Measurements from ENCODE around the gene MGLL.

The MGLL gene

DNA sequence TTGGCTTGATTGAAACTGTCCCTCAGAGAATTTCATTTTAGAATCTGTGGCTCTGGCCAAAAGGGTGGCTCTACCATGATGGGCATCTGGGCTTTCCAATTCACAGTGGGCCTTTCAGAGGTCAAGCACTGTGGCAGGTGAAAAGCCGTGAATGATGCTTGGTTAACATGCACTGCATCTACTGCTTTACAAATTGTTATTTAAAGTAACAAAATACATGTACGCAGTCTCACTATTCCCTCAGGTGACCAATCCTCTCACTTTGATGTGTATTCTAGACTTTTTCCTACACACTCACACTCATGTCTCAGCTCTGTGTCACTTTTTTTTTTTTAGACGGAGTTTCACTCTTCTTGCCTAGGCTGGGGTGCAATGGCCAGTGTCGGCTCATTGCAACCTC, 70.5 kb downstream of the MGLL start:
- DNase-seq: no peak

GRCh38 chr3:127751163-127751621, 71.1 kb downstream of the MGLL start:
- DNase-seq: no peak

- peak; percentile 73 for DNase-seq
Observed at GRCh38 chr3:127750226-127751031, 71.9 kb downstream of the MGLL start.

GRCh38 chr3:127749787-127750225, 72.5 kb downstream of the MGLL start:
- no peak for DNase-seq

DNA sequence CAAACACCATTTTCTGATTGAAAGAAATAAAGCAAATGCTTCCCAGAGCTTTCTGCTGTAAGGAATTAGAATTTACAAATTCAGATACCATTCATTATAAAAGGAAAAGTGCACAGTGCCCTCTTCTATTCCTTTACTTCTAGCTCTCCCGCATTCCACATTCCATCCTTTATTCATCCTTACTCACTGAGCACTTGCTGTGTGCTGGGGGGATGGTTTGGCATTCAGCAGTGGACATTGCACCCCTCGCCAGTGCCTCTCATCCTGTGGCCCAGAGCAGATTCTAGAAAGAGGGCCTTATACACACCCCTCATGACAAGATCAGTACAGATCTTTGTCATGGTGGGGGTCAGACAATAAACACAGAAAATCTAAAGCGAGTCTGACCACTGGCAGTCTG, 73.0 kb downstream of the MGLL start:
- no peak for DNase-seq

- DNase-seq: no peak
Observed at GRCh38 chr3:127748754-127749327, 73.5 kb downstream of the MGLL start.

- DNase-seq: peak; percentile 63
Observed at GRCh38 chr3:127747751-127748521, 74.4 kb downstream of the MGLL start.

DNA sequence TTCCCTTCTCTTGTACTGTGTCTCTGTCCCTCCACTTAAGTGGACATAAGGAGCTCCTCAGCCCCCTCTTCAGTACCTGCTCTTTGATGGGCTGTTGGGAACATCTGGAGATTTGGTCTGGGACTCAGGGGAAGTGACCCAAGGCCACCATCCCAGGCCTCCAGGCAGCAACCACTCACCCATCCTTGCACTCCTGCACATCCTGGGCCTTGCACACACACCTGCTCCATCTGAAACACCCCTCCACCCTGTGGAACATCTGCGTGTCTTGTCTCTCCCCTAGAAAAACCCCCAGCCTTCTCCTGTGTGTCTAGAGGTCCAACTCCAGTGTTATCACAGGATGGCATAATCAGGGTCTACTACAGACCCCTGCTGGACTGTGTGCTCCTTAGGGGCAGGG, 75.2 kb downstream of the MGLL start:
- no peak for DNase-seq

DNA sequence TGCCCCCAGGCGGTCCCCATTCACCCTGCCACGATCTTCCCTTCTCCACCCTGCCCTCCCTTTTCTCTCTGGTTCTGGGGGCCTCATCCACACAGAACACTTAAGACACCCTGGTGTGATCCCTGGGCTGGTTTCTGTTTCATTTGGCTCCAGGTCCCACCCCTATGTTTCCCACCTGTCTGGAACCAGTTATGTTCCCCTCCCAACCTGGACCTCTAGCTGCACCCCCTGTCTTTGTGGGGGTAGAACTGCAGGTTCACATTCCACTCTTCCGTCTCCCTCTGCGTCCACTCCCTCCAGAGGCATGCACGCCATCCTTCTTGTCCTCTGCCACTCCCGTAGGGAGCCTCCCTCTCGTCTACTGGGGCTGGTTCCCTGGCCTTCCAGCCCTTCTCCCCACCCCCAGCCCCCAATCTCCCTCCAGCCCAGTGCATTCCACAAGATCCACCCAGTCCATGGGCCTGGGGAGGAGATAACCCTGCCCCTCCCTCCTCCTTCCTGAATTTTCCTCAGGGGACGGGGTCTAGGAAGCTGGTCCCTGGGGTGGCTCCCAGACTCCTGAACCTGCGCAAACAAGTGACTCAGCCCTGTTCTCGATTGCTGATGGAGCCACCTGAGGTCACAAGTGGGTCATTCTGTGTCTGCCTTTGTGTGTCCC, 75.8 kb downstream of the MGLL start:
- DNase-seq: peak; percentile 75

DNA sequence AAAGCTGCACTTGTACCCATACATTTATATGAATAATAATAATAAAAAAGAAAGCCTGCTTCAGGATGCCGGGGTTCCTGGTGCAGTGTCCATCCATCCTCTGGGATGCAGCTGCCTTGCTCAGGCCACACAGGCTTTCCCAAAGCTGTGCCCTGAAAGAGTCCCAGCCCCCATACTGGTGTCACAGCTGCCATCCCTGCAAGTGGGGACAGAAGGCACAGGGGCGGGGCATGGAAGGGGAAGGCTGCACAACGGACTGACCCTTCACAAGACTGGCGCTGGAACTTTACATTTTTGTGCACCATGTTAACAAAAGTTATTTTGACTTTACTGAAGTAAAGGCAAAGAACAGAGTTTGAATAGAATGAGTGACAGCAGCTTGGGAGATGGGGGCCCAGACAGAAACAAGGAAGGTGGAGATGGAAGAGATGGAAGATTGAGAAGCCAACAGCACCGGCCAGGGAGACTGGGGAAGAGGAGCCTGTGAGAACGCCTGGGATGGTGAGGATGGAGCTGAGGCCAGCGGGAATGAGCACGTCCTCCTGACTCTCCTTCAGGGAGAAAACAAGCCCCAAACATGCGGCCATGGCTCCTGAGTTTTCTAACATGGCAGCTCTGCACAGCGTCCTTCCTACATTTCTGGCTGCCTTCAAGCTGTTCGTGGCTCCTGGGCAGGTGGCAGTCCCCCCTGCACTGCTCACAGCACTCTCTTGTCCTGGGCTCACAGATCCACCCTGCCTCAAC, 76.5 kb downstream of the MGLL start:
- DNase-seq: no peak

DNA sequence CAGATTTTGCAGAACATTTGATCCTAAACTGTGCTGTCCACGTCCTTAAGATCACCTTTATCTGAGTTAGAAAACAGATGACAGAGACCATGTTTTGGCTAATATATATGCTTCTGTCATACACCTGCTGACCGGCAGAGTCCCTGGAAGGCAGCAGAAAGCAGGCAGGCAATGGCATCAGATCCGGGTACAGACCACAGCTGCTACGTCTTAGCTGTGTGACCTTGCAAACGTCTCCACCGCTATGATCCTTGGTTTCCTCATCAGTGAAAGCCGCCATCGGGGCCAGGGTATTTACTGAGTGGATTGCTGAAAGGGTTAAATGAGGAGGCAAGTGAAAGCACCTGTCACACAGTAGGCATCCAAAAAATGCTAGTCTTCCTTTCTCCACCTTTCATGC, 77.4 kb downstream of the MGLL start:
- no peak for DNase-seq

- DNase-seq: no peak
Observed at GRCh38 chr3:127744253-127744815, 78.0 kb downstream of the MGLL start.

DNA sequence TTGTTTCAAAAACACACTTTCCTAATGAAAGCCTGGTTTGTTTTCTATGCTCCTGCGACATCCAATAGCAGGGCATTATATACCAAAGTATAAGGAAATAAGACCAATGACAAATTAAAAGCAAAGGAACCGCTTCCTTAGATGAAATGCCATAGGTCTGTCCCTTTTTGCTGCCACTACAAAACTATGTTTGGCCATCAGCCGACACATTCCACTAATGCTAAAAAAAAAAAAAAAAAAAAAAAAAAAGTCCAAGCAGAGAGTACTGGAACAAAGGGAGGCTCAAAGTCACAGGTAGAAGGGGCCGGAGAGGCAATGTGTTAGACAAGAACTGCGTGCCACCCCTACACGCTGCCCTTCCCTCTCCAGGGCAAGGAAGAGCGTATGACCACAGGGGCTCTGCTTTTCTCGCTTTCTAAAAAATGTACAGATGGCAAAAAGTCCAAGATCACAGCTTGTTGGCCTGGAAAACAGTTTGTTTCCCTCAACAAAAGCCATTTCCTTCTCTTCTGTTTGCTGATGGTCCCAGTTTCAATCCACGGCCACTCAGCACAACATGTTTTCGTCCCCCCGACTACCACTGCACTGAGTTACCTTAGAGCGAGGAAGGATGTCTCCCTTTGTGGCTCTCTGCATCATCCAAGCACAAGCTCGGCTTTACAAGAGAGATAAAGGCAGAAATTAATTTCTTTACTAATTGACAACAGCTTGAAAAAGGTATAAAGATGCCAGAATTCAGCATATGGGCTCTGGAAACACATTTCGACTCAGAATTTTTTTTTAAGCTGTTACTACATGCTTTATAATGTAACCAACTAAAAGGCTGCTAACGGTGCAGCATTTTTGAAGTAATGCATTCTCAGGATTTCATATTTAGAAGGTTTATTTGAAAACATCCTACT, 78.7 kb downstream of the MGLL start:
- DNase-seq: no peak

- no peak for DNase-seq
Observed at GRCh38 chr3:127742580-127742979, 79.7 kb downstream of the MGLL start.

DNA sequence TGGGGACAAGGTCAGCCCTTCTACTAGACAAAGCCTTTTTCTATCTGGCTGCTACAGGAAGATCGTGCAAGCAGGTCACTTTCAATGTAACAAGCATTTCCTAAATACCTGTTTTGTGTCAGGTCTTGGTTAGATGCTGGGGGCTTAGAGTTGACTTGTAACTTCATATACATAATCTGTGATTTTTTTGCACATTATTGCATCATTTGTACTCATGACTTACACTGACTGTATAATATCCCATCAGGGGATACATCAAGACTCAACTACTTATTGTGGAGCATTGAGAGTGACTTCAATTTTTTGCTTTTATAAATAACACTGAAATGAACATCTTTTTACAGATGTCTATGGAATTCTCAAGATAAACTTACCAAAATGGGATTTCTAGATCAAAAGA, 80.6 kb downstream of the MGLL start:
- DNase-seq: no peak

DNA sequence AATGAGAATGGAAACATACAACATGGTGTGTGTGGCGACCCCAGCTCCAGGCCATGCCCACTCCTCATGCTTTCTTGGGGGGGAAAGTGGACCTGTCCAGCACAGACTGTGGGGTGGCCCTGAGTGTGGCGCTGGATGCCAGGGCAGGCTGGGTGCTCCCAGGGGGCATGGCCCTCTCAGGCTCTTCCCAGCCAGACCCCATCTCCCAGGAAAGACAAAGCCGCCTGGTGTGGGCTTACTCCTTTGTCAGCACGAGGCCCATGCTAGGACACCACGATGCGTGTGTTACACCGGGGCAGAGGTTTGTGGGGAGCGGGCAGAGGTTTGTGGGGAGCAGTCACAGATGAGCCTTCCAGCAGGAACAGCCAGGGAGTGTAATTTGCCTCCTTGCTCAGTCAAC, 81.1 kb downstream of the MGLL start:
- no peak for DNase-seq

- DNase-seq: no peak
Observed at GRCh38 chr3:127740136-127740915, 82.0 kb downstream of the MGLL start.

GRCh38 chr3:127739347-127740135, 82.8 kb downstream of the MGLL start:
- DNase-seq: no peak

DNA sequence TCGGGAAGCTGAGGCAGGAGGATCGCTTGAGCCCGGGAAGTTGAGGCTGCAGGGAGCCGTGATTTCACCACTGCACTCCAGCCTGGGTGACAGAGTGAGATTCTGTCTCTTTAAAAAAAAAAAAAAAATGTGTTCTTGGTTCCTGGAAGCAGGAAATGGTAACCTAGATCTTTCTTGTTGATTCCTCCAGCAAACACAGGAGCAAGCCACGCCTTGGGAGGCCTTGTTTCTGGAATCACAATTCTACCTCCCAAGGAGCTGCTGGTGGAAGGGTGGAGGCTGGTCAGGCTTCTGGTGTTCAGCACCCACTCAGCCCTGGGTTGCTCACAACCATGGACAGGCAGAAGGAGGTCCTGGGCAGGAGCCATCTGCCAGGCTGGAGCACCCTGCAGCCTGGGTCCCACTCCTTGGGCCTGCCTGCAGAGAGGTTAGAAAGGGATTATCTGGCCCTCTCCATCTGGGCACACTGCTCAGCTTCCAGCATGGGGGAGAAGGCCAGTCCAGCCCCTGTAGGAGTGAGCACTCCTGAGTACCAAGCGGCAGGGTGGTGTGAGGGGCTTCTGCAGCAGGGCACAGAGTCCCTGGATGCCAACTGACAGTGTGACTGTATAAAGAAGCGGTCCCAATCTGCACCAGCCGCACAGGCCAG, 84.0 kb downstream of the MGLL start:
- DNase-seq: peak; percentile 79

All from NCI-H226 (cell line).